ENCODE data around the gene MMEL1.

MMEL1 gene

DNA sequence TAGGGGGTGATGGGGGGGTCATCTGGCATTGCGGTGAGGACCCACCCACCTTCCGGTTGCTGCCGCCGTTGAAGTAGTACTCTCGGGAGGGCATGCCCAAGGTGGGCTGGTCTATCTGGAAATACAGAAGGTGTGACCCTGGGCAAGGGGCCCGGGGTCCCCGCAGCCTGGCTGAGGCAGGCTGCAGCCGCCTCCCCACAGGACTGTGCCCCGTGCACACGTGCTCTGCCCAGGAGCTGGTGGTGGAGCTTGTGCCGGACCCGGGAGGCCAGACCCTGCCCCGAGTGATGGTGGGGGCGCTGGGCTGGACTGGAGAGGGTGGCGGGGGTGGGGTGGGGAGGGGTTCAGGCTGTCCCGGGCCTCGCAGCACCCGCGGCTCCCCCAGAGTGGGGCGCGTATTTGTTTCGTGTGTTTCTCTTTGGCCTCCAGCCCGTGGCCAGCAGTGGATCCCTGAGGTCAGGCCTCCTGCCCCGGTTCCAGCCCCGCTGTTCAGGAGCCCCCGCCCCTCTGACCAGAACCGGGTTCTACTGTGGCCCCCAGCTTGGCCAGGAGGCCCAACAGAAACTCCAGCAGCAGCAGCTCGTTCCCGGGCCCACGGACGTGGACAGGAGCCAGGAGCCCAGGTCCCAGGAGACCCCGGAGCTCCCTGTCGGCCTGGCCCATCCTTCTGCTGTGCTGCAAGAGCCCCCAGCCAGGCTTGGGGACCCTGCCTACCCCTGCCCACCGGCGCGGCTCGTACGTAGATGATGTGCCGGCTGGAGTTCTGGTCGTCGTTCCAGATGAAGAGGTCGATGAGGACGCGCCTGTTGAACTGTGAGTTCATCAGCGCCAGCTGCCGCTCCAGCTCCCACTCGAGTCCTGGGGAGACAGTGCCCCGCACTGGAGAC is 27.1 kb downstream of the MMEL1 start:
- no peak overlapping the region for H3K4me3 ChIP-seq (ENCODE audit: low read depth, low read length)

DNA sequence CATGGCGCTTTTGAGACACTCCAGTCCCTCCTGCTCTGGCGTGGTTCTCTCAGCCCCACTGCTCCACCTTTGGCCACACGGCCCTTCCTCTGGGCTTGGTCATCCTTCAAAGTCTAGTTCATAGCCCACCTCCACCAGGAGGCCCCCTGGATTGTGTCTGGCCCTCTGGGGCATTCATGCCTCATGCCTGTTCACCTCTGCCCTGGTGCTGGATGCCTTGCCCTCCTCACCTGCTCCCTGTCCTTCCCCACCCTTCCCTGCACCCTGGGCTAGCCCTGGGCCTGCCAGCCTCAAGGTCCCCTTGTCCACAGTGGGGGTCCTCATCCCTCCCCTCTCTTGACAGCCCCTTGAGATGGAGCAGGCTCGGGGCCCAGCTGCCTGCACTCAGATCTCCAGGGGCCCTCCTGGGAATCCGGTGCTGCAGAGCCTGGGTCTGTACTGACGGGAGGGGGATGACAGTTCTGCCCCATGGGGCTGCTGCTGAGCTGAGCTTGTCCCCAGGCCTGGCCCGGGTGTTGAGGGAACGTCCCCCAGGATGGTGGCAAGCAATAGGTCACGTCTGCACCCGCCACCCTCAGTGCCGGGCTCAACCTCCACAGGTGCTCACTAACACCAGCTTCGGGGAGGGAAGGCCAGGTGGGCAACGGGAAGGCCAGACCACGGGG is 27.8 kb downstream of the MMEL1 start:
- no peak overlapping the region for H3K4me3 ChIP-seq (ENCODE audit: low read depth, low read length)

DNA sequence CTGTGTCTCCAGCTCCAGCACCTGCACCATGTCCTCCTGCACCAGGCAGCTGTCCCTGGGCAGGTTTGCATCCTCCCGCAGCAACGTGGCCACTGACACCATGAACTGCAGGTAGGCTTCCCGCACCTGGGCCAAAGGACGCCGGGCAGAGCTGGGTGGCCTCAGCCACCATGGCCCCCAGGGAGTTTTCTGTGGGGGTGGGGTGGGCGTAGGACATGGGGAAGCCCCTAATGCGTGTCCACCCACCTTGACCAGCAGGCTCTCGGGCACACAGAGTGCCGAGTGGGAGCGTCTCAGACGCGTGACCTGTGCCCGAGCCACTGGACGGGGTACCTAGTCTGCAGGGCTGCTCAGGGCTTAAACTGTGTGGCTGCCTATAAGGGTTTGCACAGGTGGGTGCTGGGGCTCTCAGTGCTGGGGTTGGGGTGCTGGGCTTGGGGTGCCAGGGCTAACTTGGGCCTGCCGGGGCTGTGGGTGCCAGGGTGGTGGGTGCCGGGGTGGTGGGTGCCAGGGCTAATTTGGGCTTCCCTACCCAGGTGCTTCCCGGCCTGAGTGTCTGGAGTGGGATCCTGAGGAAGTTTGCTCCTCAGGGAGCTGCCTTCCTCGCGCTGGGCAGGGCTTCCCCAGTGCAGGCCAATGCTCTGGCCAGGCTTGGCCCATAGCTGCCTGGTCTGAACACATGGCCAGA is 28.5 kb downstream of the MMEL1 start:
- no peak overlapping the region for H3K4me3 ChIP-seq (ENCODE audit: low read depth, low read length)

DNA sequence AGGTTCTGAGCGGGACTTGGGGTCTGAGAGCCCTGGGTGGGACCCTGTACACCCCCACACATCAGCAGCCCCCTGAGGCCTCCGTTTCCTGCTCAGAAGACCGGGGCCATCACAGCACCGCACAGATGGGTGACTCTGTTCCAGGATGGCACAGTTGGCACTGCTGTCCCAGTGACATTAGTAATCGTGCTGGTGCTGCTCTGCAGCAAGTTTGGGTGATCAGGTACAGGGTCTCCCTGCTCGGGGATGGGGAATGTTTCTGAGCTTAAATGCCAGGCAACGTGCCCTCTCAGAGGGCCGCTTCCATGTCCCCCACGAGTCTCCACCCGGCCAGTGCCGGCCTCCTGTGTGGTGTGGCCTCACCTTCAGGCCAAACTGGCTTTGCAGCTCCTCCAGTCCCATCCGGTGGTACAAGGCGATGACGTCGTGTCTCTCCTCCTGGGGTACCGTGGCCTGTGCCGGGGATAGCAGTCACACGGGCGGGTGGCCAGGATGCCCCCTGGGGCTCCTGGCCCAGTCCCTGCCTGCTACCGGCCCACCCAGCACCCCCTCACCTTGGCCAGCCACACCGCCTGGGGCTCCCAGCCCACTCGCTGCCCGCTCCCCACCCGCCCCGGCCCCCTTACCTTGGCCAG is 29.2 kb downstream of the MMEL1 start:
- H3K4me3 ChIP-seq (ENCODE audit: low read depth, low read length) = no peak overlapping the region

DNA sequence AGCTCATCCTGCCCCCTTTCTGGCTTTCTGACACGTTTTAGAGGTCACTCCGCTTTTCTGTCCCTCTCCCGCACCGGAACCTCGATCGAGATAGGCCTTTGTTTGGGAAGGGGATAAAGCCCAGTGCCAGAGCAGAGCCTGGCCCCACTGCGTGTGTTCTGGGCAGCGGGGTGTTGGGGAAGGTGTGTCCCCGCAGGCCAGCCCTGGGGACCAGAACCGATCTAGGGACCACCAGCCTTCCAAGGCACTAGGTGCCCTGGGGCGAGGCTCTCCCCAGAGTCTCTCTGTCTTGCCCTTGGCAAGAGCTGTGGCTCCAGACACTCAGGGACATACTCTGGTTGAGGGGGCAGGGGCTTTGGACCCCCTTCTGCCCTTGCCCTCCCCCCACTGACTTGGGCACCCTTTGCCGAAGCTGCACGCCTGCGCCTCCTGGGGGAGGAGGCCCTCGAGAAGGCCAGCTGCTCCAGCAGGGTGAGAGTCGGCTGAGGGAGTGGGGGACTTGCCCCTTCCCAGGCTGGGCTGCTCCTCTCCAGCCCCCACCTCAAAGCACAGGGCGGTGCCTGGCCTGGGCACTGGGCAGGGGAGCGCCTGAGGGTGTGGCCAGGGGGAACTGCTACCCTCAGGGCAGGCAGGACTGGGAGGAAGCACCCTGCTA is 29.8 kb downstream of the MMEL1 start:
- no peak overlapping the region for H3K4me3 ChIP-seq (ENCODE audit: low read depth, low read length)

DNA sequence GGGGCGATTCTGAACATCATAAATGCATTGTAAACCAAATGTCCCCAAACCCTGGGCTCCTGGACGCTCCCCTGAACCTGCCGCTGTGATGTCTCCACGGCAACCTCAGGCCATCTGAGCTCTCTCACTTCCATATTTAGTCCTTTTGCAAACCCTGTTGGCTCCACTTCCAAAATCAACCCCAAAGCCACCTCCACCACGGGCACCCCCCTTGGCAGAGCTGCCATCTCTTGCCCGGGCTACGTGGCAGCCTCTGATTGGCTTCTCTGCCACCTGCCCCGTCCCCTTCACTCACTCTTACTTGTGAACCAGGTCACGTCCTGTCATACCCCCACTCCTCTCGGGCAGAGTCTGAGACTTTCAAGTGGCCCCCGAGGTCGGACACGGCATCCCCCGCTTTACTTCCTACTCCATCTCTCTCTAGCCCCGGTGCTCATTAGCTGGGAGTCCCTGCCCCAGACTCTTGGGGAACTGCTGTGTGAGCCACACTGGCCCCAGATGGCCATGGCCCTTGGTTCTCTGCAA is 30.4 kb downstream of the MMEL1 start:
- H3K4me3 ChIP-seq (ENCODE audit: low read depth, low read length) = no peak overlapping the region

DNA sequence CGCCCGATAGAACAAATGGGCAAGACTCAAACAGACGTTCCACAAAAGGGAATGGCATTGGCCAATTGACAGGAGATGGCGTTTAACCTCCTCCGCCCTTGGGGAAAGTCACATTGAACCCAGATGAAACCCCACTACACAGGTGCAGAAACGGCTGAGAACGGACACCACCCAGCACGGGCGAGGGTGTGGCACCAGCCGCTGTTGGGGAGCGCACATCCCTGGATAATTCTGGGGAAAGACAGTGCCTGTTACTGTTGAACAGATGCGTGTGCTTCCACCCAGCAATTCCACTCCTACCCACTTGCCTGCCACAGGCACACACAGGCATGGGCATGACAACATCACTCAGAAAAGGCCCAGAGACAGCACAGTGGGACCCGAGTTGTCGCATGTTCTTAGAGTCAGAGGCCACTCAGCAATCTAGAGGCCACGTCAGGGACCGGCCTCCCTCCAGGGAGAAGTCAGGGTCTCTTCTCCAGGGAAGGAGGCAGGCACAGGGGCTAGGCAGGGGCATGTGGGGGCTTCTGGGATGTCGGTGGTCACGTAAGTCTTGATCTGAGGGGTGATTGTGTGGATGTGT is 31.0 kb downstream of the MMEL1 start:
- H3K4me3 ChIP-seq (ENCODE audit: low read depth, low read length) = no peak overlapping the region

DNA sequence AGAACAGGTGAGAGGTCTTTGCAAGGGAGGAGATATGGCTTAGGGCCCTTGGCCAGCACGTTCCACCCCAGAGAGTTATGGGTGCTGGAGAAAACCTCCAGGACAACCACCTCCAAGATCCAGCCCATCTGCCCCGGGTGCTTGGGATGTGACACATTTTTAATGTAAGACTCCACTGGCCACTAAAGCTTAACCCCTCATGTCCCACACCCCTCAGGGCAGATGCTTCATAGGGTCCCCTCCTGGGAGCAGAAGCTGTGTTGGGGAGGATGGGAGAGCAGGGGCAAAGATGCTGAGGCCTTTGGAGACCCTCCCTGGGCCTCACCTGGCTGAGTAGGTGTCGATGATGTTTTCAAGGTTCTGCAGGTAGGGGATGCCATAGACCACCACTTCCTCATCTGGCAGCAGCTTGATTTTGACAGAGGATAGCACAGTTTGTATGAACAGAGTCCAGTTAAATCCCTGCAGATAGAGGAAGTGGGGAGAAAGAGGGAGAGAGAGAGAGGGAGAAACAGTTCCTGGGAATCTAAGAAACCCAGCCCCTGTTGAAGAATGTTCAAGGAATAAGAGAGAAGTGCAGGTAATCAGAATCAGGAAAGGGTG is 34.4 kb downstream of the MMEL1 start:
- no peak overlapping the region for H3K4me3 ChIP-seq (ENCODE audit: low read depth, low read length)

DNA sequence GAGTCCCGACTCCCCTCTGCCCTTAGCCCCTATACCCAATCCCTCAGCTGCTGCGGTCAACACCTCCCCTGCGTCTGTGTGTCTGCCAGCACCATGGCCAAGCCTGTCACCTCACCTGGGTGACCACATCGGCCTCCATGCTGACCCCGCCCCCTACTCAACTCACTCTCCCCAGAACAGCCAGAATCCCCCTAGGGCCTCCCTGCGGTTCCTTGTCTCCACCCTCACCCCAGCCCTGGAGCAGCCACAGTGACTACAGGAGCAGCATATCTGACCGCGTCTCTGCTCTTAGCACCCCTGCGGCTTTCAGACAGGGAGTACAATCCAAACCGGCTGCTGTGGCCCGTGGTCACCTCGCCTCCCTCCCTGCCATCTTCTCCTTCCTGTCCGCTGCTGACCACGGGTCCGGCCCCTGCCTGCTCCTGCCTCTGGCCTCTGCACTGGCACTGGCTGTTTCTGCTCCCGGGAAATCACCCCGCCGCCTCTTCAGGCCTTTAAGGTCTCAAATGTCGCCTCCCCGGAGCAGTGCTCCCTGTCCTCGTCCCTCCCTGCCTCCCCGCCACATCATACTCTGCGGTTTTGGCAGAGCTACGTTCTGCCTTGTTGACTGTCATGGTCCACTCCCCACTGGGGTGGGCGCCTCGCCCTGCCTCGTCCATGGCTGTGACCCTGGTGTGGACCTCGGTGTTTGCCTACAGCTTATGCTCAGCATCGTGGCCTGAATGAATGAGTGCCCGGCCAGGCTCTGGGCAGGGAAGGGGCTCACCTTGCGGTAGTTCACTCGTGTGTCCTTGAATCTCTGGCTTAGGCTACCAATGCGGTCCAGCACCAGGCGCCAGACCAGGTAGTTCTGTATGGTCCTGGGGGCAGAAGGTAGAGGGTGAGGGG is 35.1 kb downstream of the MMEL1 start:
- H3K4me3 ChIP-seq (ENCODE audit: low read depth, low read length) = no peak overlapping the region

DNA sequence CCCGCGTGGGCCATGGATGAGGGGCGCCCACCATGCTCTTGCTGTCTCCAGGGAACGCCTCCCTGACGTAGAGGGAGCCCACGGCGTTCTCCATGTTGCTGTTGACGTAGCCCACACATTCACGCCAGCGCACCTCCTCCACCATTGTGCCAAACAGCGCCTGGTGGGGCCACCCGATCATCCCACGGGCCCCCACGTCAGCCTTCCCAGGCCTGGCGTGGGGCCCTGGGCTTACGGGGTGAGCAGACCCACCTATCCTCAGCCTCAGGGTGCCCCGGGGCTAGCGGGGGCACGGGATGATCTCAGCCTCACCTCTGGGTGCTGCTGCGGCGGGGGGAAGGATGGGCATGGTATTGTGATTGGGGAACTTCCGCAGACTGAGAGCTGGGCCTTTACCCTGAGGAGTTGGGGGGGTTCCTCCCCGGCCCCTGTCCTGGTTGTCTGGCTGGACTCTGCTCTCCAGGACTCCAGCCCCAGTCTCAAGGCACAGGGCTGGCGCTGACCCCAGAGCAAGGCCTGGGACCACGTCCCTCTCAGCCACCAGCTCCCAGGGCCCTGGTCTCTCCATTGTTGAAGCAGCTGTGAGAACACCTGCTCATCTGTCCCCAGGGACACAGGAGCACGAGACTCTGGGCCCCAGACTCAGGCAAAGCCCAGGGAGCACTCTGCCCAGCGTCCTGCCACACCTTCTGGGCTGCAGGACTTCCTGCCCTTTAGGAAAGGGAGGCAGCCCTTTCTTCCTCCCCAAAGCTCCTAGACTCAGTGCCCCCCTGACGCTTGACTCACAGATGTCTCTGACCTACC is 36.1 kb downstream of the MMEL1 start:
- H3K4me3 ChIP-seq (ENCODE audit: low read depth, low read length) = no peak overlapping the region

DNA sequence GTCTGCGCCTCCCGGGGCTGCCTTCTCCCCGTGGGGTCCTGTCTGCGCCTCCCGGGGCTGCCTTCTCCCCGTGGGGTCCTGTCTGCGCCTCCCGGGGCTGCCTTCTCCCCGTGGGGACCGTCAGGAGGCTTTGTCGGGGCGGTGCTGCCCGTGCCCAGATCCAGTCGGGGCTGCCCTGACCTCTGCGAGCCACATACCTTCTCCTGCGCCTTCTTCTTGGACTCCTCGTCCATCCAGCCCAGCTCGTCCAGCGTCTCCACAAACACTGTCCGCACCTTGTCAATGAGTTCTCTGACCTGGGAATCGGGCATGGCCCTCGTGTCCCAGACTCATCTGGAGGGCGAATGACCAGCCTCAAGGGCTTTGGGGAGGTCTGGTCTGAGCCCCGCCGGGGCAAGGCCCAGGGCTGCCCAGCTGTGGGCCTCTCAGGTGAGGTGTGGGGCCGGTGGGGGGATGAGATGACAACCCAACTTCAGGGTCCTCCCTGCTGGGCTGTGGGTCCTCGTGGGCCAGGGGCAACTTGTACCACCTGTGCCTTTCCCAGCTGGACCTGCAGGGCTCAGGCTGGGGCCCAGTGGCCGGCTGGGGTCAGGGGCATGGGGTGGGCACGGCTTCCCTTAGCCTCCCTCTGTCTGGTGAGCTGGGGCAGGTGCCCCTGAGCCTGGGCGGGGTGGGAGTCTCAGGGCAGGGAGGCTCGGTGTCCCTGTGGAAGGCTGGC is 36.8 kb downstream of the MMEL1 start:
- H3K4me3 ChIP-seq (ENCODE audit: low read depth, low read length) = no peak overlapping the region

DNA sequence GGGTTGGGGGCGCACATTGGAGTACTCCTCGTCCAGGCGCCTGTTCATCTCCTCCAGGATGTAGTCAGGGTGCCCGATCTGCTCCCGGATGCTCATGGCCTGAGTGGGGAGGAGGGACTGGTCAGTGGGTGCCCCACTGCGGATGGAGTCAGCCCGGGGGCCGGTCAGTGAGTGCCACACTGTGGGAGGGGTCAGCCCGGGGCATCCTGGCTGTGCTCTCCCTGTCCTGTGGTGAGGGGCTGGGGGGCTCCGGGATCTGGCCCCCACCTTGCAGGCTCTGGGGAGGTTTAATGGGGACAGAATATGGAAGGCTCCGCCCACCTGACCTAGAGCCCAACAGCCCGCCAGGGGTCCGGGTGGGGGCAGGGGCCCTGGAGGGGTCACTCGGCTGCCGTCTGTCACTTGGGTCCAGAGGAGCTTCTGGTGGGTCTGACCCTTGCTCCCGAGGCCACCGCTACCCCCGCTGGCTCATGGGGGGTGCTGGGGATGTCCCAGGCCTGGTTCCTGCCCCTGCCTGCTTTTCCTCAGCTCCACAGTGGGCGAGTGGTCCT is 37.5 kb downstream of the MMEL1 start:
- H3K4me3 ChIP-seq (ENCODE audit: low read depth, low read length) = no peak overlapping the region

DNA sequence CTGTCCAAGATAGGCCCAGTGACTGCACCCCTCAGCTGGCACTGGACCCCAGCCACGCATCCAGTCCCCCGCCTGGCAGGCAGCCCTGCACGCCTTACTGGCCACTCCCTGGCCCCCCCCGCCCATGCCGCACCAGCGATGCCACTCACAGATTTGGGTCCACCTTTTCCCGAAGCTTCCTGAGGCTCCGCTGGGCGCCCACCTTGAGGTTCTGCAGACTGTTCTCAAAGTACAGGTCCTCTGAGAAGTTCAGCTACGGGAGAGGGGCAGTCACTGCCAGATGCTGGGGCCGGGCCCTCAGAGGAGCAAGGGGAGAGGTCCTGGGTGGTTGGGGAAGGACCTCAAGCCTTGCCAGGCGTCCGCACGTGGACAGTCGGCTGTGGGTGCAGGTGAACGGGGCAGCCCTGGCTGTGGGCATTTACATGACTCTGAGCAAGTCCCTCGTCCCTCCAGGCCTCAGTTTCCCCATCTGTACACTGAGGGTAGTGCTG is 38.1 kb downstream of the MMEL1 start:
- no peak overlapping the region for H3K4me3 ChIP-seq (ENCODE audit: low read depth, low read length)

DNA sequence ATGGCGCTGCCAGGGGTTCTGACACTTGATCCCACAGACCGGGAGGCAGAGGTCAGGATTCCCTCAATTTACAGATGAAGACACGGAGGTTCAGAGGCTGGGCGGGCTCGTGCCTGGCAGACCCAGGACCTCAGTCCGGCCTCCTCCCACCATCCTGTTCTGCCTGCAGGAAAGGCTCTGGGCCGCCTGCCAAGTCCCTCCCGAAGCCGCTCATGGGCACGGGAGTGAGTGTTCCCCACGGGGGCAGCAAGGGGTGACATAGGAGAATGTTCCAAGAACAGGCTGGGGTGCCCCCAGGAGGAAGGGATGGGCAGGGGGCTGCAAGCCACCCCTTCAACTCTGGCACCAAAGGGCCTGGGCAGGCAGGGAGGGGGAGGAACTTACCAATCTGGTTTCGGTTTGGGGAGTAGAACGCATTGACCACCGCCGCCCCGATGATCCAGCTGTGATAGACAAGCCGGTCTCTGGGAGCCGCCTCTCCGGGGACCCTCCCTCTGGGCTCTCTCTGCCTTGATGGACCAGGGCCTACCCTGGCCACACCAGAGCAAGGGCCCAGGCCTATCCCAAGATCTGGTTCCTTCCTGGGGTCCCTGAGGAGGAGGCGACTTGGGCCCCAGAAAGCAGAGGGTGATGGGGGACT is 38.7 kb downstream of the MMEL1 start:
- H3K4me3 ChIP-seq (ENCODE audit: low read depth, low read length) = no peak overlapping the region

DNA sequence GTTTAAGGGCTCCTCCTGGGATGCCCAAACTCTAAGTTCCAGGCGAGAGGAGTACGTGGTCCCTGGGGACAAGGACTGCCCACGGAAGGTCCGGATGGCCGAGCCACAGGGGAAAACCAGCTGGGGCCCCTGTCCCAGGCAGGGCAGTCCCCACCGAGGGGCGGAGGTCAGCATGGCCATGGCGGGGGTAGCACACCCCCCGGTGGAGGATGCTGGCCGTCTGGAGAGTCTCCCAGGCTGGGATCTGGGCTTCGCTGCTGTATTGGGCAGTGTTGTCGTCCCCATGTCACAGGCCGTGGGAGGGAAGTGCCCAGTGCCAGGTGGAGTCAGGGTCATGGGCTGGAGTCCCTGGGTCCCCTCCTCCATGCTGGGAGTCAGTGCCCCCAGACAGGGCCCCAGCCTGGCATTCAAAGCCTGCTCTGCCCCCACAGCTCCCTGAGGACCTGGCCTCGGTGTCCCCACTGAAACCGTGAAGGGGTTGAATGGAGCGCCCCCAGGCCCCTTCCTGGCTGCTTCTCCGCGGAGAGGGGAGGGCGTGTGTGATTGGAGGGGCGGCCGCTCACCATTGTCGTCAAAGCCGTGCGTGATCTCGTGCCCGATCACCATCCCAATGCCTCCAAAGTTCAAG is 39.5 kb downstream of the MMEL1 start:
- no peak overlapping the region for H3K4me3 ChIP-seq (ENCODE audit: low read depth, low read length)

DNA sequence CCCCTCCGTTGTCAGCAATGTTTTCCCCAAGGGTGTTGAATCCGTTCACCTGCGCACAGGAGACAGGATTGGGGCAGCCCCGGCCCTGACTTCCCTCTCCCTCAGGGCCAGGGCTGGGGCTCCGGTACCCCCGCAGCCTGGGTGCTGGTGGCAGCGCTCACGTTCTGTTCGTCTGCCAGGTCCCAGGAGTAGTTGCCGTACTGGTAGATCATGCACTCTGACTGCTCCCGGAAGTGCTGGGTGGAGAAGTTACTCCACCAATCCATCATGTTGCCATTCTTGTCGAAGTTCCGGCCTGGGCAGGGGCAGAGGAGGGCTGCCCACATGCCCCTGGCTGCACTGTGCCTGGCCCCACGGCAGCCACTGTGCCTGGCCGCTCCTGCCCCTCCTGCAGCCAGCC is 40.1 kb downstream of the MMEL1 start:
- H3K4me3 ChIP-seq (ENCODE audit: low read depth, low read length) = no peak overlapping the region

Measured in iPS-11a (cell line).